ENCODE results near the gene UBE2G2.

UBE2G2 gene

DNA sequence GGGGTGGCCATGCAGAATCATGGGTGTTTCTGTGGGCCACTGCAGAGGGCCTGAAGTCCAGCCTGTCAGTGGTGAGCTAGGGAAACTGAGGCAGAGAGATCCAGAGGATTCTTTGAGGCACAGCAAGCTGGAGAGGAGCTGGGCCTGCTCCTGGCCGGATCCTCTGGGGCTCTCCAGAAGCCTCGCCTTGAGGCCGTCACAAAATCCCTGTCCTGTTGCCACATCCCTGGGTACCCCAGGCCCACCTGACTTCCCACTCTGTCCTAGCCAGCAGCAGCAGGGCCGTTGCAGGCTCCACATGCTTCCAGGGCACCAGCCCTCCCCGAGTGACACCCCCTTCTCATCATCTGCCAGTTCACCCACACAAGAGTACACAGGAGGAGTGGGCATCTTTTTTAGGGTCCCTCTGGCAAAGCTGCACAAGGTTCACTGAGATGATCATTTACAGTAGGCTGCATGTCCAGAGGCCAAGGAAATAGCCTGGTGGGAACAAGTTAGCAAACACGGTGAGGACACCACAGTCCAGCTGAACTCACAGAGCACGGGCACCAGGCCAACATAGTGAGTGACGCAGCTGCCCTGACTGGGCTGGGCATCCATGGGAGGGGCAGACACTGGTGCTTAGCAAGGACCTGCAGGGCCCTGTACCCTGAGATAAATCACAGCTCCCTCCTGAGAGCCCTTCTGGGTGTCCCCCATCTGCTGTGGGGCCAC is 65.2 kb downstream of the UBE2G2 start:
- no peak for TF ChIP-seq EP300 (IDR thresholded peaks at IDR 0.05; ENCODE audit: borderline replicate concordance)
- peak; percentile 25; the same call in 1 of the 2 replicates for TF ChIP-seq NFIC (IDR thresholded peaks at IDR 0.05)

DNA sequence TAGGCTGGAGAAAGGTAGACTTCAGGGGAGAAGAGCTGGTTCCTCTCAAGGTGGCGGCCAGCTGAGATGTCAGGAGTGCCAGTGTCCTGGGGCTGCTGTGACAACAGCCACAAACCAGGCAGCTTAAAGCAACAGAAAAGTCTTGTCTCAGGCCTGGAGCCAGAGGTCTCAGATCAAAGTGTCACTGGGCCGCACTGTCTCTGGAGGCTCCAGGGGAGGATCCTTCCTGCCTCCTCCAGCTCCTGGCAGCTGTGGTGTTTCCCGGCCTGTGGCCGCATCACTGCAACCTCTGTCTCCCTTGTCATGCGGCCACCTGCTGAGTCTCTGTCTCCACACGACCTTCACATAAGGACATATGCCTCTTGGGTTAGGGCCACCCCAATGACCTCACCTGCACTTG is 65.8 kb downstream of the UBE2G2 start:
- no peak for TF ChIP-seq TCF12 (IDR thresholded peaks at IDR 0.05; ENCODE audit: low read depth)
- no peak for TF ChIP-seq ZBTB7A (IDR thresholded peaks at IDR 0.05; ENCODE audit: low read depth)
- no peak for TF ChIP-seq EP300 (IDR thresholded peaks at IDR 0.05; ENCODE audit: borderline replicate concordance)
- TF ChIP-seq, protein P1, sequence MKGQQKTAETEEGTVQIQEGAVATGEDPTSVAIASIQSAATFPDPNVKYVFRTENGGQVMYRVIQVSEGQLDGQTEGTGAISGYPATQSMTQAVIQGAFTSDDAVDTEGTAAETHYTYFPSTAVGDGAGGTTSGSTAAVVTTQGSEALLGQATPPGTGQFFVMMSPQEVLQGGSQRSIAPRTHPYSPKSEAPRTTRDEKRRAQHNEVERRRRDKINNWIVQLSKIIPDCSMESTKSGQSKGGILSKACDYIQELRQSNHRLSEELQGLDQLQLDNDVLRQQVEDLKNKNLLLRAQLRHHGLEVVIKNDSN (IDR thresholded peaks at IDR 0.05), result no peak
- TF ChIP-seq NFIC (IDR thresholded peaks at IDR 0.05), result no peak
- no peak for TF ChIP-seq RAD21 (IDR thresholded peaks at IDR 0.05; ENCODE audit: low read depth)

DNA sequence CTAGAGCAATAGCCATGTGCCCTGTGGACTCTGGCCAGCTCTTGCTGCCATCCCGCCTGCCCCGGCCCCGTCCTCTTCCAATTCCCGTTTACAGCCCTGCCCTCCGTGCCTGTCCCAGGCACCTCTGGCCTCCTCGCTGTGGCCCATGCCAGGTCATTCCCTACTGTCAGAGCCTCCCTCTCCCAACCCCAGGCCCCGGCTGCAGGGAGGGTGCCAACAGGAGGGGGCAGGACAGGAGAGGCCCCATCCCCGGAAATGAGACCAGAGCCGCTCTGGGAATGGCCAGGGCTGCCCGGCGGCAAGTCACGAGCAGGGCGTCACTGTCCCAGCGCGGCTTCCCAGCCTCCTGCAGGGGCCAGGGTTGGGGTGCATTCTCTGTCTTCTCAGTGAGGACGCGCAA is 66.8 kb downstream of the UBE2G2 start:
- TF ChIP-seq CREB1 (IDR thresholded peaks at IDR 0.05; ENCODE audit: low read depth), result no peak
- TF ChIP-seq TEAD4 (IDR thresholded peaks at IDR 0.05), result no peak
- no peak for TF ChIP-seq YY1 (IDR thresholded peaks at IDR 0.05; ENCODE audit: low read depth)

DNA sequence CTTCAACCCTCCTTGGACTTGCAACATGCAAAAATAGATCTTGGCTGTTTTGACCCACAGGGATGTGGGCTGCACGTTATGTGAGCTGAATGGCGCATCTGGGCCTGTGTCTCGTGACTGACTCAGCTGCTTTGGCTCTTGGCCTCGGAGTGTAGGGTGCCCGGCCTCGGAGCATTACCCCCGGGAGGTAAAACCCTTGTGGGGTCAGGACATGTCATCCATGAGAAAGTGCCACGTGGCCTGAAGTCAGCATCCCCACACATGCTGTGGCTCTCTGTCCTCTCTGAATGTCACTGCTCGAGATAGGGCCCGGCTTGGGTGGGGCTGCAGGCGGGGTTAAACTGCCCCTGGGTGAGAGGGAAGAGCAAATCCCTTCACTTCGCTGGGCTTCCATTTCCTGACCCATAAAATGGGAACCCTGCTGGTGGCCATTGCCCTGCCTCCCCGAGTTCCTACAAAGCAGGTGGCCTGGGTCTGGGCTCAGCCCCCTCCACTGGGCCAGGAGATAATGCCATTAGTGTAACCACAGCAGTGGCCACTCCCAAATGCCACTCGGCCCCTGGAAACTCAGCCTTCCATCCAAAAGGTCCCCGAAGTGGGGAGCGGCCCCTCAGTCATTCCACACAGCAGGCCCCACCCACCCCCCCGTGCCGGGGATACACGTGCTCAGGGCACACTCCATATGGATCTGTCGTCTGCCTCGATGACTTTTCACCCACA is 67.4 kb downstream of the UBE2G2 start:
- TF ChIP-seq YY1 (IDR thresholded peaks at IDR 0.05; ENCODE audit: low read depth) (no peak), CEBPB (IDR thresholded peaks at IDR 0.05) (no peak), TCF12 (IDR thresholded peaks at IDR 0.05; ENCODE audit: low read depth) (no peak)

DNA sequence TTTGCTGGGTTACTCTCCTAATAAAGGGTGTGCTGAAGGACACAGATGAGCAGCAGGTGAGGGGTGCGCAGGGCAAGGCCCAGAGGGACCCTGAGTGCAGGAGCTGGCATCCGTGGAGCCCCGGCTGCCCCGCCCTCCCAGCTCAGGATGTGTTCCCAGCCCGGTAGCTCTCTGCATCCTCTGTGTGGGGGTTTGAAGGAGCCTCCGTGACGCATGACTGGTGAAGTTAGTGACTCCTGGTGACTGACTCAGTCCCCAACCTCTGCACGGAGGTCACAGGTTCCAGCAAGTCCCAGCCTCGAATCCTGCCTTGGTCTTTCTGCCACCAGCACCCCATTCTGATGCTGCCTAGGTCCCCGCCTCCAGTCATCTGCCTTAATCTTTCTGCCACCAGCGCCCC is 68.7 kb downstream of the UBE2G2 start:
- no peak for TF ChIP-seq TEAD4 (IDR thresholded peaks at IDR 0.05)
- TF ChIP-seq FOXM1 (IDR thresholded peaks at IDR 0.05; ENCODE audit: borderline replicate concordance, low read depth), result no peak
- TF ChIP-seq TAF1 (IDR thresholded peaks at IDR 0.05; ENCODE audit: low read depth), result no peak
- TF ChIP-seq CEBPB (IDR thresholded peaks at IDR 0.05), result no peak
- TF ChIP-seq, protein P2, sequence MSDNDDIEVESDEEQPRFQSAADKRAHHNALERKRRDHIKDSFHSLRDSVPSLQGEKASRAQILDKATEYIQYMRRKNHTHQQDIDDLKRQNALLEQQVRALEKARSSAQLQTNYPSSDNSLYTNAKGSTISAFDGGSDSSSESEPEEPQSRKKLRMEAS (IDR thresholded peaks at IDR 0.05), result no peak
- no peak for TF ChIP-seq ZBTB7A (IDR thresholded peaks at IDR 0.05; ENCODE audit: low read depth)
- no peak for TF ChIP-seq TCF12 (IDR thresholded peaks at IDR 0.05; ENCODE audit: low read depth)
- TF ChIP-seq CREB1 (IDR thresholded peaks at IDR 0.05; ENCODE audit: low read depth), result no peak
- TF ChIP-seq EGR1 (IDR thresholded peaks at IDR 0.05), result no peak
- TF ChIP-seq, protein P1 (IDR thresholded peaks at IDR 0.05), result no peak
- no peak for TF ChIP-seq NFIC (IDR thresholded peaks at IDR 0.05)
- TF ChIP-seq RAD21 (IDR thresholded peaks at IDR 0.05; ENCODE audit: low read depth), result no peak
- no peak for TF ChIP-seq YY1 (IDR thresholded peaks at IDR 0.05; ENCODE audit: low read depth)
- no peak for TF ChIP-seq EP300 (IDR thresholded peaks at IDR 0.05; ENCODE audit: borderline replicate concordance)
- TF ChIP-seq, protein P3, sequence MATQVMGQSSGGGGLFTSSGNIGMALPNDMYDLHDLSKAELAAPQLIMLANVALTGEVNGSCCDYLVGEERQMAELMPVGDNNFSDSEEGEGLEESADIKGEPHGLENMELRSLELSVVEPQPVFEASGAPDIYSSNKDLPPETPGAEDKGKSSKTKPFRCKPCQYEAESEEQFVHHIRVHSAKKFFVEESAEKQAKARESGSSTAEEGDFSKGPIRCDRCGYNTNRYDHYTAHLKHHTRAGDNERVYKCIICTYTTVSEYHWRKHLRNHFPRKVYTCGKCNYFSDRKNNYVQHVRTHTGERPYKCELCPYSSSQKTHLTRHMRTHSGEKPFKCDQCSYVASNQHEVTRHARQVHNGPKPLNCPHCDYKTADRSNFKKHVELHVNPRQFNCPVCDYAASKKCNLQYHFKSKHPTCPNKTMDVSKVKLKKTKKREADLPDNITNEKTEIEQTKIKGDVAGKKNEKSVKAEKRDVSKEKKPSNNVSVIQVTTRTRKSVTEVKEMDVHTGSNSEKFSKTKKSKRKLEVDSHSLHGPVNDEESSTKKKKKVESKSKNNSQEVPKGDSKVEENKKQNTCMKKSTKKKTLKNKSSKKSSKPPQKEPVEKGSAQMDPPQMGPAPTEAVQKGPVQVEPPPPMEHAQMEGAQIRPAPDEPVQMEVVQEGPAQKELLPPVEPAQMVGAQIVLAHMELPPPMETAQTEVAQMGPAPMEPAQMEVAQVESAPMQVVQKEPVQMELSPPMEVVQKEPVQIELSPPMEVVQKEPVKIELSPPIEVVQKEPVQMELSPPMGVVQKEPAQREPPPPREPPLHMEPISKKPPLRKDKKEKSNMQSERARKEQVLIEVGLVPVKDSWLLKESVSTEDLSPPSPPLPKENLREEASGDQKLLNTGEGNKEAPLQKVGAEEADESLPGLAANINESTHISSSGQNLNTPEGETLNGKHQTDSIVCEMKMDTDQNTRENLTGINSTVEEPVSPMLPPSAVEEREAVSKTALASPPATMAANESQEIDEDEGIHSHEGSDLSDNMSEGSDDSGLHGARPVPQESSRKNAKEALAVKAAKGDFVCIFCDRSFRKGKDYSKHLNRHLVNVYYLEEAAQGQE (IDR thresholded peaks at IDR 0.05; ENCODE audit: low read depth), result no peak

DNA sequence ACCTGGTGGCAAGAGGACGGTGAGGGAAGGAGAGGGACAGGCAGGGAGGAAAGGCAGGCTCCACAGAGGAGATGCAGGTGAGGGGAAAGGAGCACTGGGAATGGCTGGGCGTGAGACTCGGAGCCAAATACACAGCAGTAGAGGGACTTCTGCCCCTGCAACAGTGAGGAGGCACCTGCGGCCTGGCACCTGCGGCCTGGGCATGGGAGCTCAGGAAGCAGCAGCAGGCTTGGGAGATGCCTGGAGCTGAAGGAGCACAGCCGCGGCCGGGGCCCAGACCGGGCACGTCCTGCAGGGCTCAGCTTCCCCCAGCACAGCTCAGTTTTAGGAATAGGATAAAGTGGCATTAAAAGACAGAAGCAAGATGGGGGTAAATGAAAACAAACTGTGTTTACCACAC is 69.4 kb downstream of the UBE2G2 start:
- TF ChIP-seq, protein P3 (IDR thresholded peaks at IDR 0.05; ENCODE audit: low read depth), result no peak
- TF ChIP-seq YY1 (IDR thresholded peaks at IDR 0.05; ENCODE audit: low read depth), result no peak
- no peak for TF ChIP-seq FOXM1 (IDR thresholded peaks at IDR 0.05; ENCODE audit: borderline replicate concordance, low read depth)
- TF ChIP-seq CEBPB (IDR thresholded peaks at IDR 0.05), result no peak
- no peak for TF ChIP-seq EGR1 (IDR thresholded peaks at IDR 0.05)
- TF ChIP-seq TCF12 (IDR thresholded peaks at IDR 0.05; ENCODE audit: low read depth), result no peak

Measured in Ishikawa (cell line).